AG10803 (cell line): ENCODE measurements around the gene C11orf54.
"Not testable (repeated sequence)": the region's sequence is repeated elsewhere in the genome, so short reads cannot be mapped to it uniquely, and the experiment has no call there.

Experiments
- DNase-seq: peaks from one replicate; pipeline ENCODE4 v3.0.0; 2010; ENCODE audit warnings: low read depth
- H3K4me3 ChIP-seq: 2 replicates; pipeline ENCODE4 v1.5.1; 2011; ENCODE audit warnings: mild to moderate bottlenecking, low read length, control low read depth
- CTCF ChIP-seq: conservative IDR thresholded peaks from 2 replicates; pipeline ENCODE4 v1.5.1; 2011; ENCODE audit warnings: mild to moderate bottlenecking, low read length, control low read depth, inconsistent platforms

Gene C11orf54

GRCh38 chr11:93766504-93766903 lies 25.0 kb downstream of the C11orf54 start:
- no peak for TF ChIP-seq CTCF
- no peak overlapping the region for H3K4me3 ChIP-seq
- no peak for DNase-seq

- DNase-seq, result no peak
- no peak overlapping the region for H3K4me3 ChIP-seq
- no peak for TF ChIP-seq CTCF
Measured at GRCh38 chr11:93767018-93767417, 25.5 kb downstream of the C11orf54 start.

- no peak for DNase-seq
- no peak for TF ChIP-seq CTCF
- H3K4me3 ChIP-seq, result no peak overlapping the region
Measured at GRCh38 chr11:93770160-93770559, 28.7 kb downstream of the C11orf54 start.

- TF ChIP-seq CTCF, result no peak
- DNase-seq, result no peak
- H3K4me3 ChIP-seq, result no peak overlapping the region
Measured at GRCh38 chr11:93772123-93772522, 30.7 kb downstream of the C11orf54 start.

- no peak overlapping the region for H3K4me3 ChIP-seq
- DNase-seq, result no peak
- TF ChIP-seq CTCF, result no peak
Measured at GRCh38 chr11:93773045-93773477, 31.6 kb downstream of the C11orf54 start.

- TF ChIP-seq CTCF, result no peak
- no peak overlapping the region for H3K4me3 ChIP-seq
- DNase-seq, result no peak
Measured at GRCh38 chr11:93773601-93774200, 32.2 kb downstream of the C11orf54 start.

- DNase-seq, H3K4me3 ChIP-seq: not testable (repeated sequence)
Measured at GRCh38 chr11:93774560-93774959, 33.1 kb downstream of the C11orf54 start.

GRCh38 chr11:93775289-93775688 lies 33.8 kb downstream of the C11orf54 start:
- DNase-seq, result no peak
- H3K4me3 ChIP-seq, result no peak overlapping the region
- TF ChIP-seq CTCF, result peak; percentile 8; the same call in 1 of the 2 replicates
